Glutamatergic neuron (in vitro differentiated cells): ENCODE data around the gene PSD2. TPM values are rescaled to one million over a fixed set of nuclear protein-coding genes. Genes with fewer than 3 reads are reported as not detected.

Experiments used
- DNase-seq: peaks from one replicate; pipeline ENCODE4 v3.0.0; 2022
- H3K27ac Mint-ChIP-seq: one replicate; pipeline ENCODE4 v1.8.0; 2020; ENCODE audit warnings: mild to moderate bottlenecking, mixed read lengths, inconsistent platforms; ENCODE audit not compliant: unreplicated experiment
- H3K27me3 Mint-ChIP-seq: one replicate; pipeline ENCODE4 v1.8.0; 2020; ENCODE audit warnings: mild to moderate bottlenecking, moderate library complexity, mixed read lengths, inconsistent platforms; ENCODE audit not compliant: unreplicated experiment
- H3K36me3 Mint-ChIP-seq: one replicate; pipeline ENCODE4 v1.8.0; 2020; ENCODE audit warnings: mild to moderate bottlenecking, mixed read lengths, inconsistent platforms; ENCODE audit not compliant: unreplicated experiment
- H3K4me1 Mint-ChIP-seq: one replicate; pipeline ENCODE4 v1.8.0; 2020; ENCODE audit warnings: mild to moderate bottlenecking, low read depth, mixed read lengths, inconsistent platforms; ENCODE audit not compliant: unreplicated experiment
- H3K4me3 Mint-ChIP-seq: one replicate; pipeline ENCODE4 v1.8.0; 2020; ENCODE audit warnings: mild to moderate bottlenecking, mixed read lengths, inconsistent platforms; ENCODE audit not compliant: unreplicated experiment
- H3K9me3 Mint-ChIP-seq: one replicate; pipeline ENCODE4 v1.8.0; 2020; ENCODE audit warnings: mild to moderate bottlenecking, moderate library complexity, mixed read lengths, inconsistent platforms; ENCODE audit not compliant: unreplicated experiment
- CTCF ChIP-seq: fragments of 200-600 bp; sonication (generic); IDR thresholded peaks from one replicate; pipeline ENCODE4 v1.5.0; 2021; ENCODE audit not compliant: partially characterized antibody, unreplicated experiment
- total RNA-seq: library from RNA; stranded (reverse); fragmentation: NEBNext Ultra II Directional; extraction: Animal tissue kit (Norgen Biotek cat#: 25700); gene quantifications from one replicate; pipeline ENCODE4 v1.2.1, GENCODE V29; 2021; ENCODE audit not compliant: unreplicated experiment

PSD2 gene
- total RNA-seq, 1 donor from 2014 or later, result 2.3 TPM

GRCh38 chr5:139837711-139838380 lies 42.2 kb downstream of the PSD2 start:
- Mint-ChIP-seq H3K27me3 (peaks cover 13% of the 10 kb centered on the region), H3K36me3 (no peaks in the 10 kb centered on the region), H3K4me3 (no peak overlapping the region), H3K4me1 (no peaks in the 10 kb centered on the region), H3K27ac (no peak overlapping the region), H3K9me3 (peaks cover 2% of the 10 kb centered on the region)
- no peak for DNase-seq
- no peak for TF ChIP-seq CTCF

GRCh38 chr5:139838381-139839197 lies 43.0 kb downstream of the PSD2 start:
- H3K4me1 Mint-ChIP-seq, result no peaks in the 10 kb centered on the region
- peaks cover 2% of the 10 kb centered on the region for H3K9me3 Mint-ChIP-seq
- no peak for TF ChIP-seq CTCF
- H3K36me3 Mint-ChIP-seq, result no peaks in the 10 kb centered on the region
- no peak overlapping the region for H3K4me3 Mint-ChIP-seq
- H3K27ac Mint-ChIP-seq, result no peak overlapping the region
- no peak for DNase-seq
- H3K27me3 Mint-ChIP-seq, result peaks cover 13% of the 10 kb centered on the region

- DNase-seq, result no peak
- Mint-ChIP-seq H3K27ac (no peak overlapping the region), H3K27me3 (peaks cover 13% of the 10 kb centered on the region), H3K9me3 (peaks cover 2% of the 10 kb centered on the region), H3K36me3 (no peaks in the 10 kb centered on the region), H3K4me1 (no peaks in the 10 kb centered on the region), H3K4me3 (no peak overlapping the region)
- no peak for TF ChIP-seq CTCF
These were observed 43.7 kb downstream of the PSD2 start for GRCh38 chr5:139839232-139839815.

GRCh38 chr5:139839918-139840317 lies 44.3 kb downstream of the PSD2 start:
- DNase-seq, result peak; percentile 4
- Mint-ChIP-seq H3K4me3 (no peak overlapping the region), H3K36me3 (no peaks in the 10 kb centered on the region), H3K27me3 (peaks cover 11% of the 10 kb centered on the region), H3K4me1 (no peaks in the 10 kb centered on the region), H3K27ac (no peak overlapping the region), H3K9me3 (peaks cover 2% of the 10 kb centered on the region)
- TF ChIP-seq CTCF, result no peak

GRCh38 chr5:139841549-139841948 lies 45.9 kb downstream of the PSD2 start:
- Mint-ChIP-seq H3K36me3 (no peaks in the 10 kb centered on the region), H3K9me3 (peaks cover 2% of the 10 kb centered on the region), H3K27me3 (peaks cover 2% of the 10 kb centered on the region), H3K27ac (no peak overlapping the region), H3K4me1 (no peaks in the 10 kb centered on the region), H3K4me3 (no peak overlapping the region)
- no peak for DNase-seq
- no peak for TF ChIP-seq CTCF
